Subcutaneous abdominal adipose tissue (tissue), 5 donors: ENCODE measurements around the gene PGM2L1.
A peak's percentile ranks its signal among the peaks of the same experiment; 100 is the strongest.

Source experiments
- H3K27ac ChIP-seq: one replicate; pipeline ENCODE4 v1.7.0; 2013; ENCODE audit warnings: low read depth, mild to moderate bottlenecking, inconsistent platforms, low read length, moderate library complexity
- H3K27me3 ChIP-seq, 5 donors: one replicate each; pipeline ENCODE4 v1.7.0; 2013; ENCODE audit warnings: low read length in 5 of 5, inconsistent platforms in 1 of 5; ENCODE audit not compliant: control insufficient read depth in 5 of 5, insufficient read depth in 4 of 5
- H3K36me3 ChIP-seq, 5 donors: one replicate each; pipeline ENCODE4 v1.7.0; 2013; ENCODE audit warnings: low read length in 5 of 5; ENCODE audit not compliant: control insufficient read depth in 5 of 5, insufficient read depth in 5 of 5
- H3K4me1 ChIP-seq, 5 donors: one replicate each; pipeline ENCODE4 v1.7.0; 2013; ENCODE audit warnings: low read length in 5 of 5, mild to moderate bottlenecking in 3 of 5, moderate library complexity in 1 of 5; ENCODE audit not compliant: control insufficient read depth in 5 of 5, insufficient read depth in 5 of 5
- H3K4me3 ChIP-seq, 5 donors: one replicate each; pipeline ENCODE4 v1.7.0; 2013; ENCODE audit warnings: low read length in 5 of 5, low read depth in 1 of 5
- H3K9ac ChIP-seq, 5 donors: one replicate each; pipeline ENCODE4 v1.7.0; 2013; ENCODE audit warnings: low read length in 5 of 5, mild to moderate bottlenecking in 4 of 5, moderate library complexity in 3 of 5
- H3K9me3 ChIP-seq, 5 donors: one replicate each; pipeline ENCODE4 v1.7.0; 2013; ENCODE audit warnings: low read length in 5 of 5; ENCODE audit not compliant: control insufficient read depth in 5 of 5
- donor health status: healthy.
- donor health status: healthy.
- donor health status: healthy.
- donor health status: healthy.
- donor health status: healthy.

The PGM2L1 gene

DNA sequence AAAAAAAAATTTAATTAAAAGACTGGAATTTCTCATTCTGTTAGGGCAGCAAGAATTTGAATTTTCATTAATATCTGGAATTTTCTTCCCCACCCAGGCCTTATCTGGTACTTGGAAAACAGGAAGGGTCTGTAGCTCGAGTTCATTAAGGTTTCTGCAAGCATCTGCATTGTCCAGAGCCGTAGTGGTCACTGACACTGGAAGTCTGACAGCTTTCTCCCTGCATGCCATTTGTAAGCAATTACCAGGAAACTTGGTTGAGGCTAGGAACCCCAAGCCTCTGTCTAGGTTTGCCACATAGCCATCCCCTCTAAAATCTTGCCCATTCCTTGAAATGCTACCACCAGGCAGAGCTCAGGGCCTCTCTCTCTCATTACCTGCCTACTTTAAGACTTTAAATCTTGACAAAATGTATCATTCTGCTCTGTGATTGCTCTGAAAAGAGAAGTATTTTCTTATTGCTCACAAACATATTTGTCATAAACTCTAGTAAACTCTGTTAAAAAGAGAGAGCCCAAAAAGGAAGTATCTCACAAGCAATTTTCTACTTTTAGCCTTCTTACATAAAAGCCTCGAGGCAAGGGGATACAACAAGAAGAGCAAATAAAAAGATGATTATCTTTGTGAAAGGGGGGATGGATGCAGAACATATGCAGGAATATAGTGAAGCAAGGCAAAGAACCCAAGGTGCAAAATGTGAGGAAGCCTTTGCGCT, 5.5 kb upstream of the PGM2L1 start:
- Histone ChIP-seq H3K4me1 (peaks cover 0 to 8% (median 0%) of the 10 kb centered on the region in 5 donors), H3K27ac (no peak overlapping the region), H3K9ac (no peak overlapping the region), H3K4me3 (no peak overlapping the region), H3K36me3 (no peaks in the 10 kb centered on the region), H3K9me3 (no peaks in the 10 kb centered on the region), H3K27me3 (no peaks in the 10 kb centered on the region)

DNA sequence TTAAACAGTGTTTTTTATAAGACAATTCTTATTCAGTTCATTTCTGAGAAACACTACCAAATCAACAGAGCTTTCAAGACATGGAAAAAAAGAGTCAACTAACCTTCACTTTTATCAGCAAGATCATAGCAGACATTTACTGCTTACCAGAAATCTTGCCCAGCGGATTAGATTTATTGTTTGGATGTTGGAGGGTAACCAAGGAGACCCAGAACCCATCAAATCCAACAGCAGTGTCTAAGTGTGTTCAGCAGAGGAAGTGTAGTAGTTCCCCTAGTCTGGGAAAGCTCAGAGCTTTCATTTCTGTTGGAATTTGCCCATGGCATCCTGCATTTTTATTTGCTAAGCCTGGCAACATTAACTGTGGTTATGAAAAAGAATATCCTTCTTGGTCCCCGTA, 2.4 kb upstream of the PGM2L1 start:
- H3K27me3 ChIP-seq = no peaks in the 10 kb centered on the region
- no peak overlapping the region for H3K4me3 ChIP-seq
- peaks cover 0 to 17% (median 8%) of the 10 kb centered on the region in 5 donors for H3K4me1 ChIP-seq
- H3K27ac ChIP-seq = no peak overlapping the region
- no peaks in the 10 kb centered on the region for H3K36me3 ChIP-seq
- no peak overlapping the region for H3K9ac ChIP-seq
- H3K9me3 ChIP-seq = no peaks in the 10 kb centered on the region

DNA sequence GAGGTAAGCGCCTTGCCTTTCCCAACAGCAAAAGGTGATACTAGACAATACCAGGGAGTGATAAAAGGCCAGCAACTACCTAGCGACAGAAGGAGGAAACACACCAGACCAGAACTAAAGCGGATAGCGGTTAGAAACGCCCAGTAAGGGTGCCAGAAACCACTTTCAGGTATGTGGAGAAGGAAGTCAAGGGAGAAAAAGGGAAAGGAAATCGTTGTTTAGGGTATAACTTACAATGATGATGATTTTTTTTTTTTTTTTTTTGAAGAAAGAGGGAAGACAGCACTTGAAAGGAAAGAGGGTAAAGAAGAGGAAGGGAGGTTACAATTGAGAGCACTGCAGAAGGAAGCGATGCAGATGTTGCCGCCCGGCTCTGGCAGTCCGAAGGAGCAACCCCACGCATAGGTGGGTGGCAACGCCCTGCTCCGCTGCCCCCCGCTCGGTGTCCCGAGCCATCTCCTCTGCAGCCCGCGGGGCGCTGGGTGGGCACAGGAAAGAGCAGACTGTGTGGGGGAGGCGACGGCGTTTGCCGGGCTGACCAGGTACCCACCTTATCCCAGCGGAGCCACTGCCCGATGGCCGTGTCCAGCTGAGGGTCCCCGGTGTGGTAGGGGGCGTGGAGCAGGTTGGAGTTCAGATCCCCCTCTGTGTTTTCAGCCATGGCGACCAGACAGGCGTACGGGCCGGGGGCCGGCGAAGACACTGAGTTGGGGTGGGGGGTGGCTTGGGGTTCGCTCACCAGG, 561 bp downstream of the PGM2L1 start:
- H3K36me3 ChIP-seq = no peaks in the 10 kb centered on the region
- H3K27me3 ChIP-seq = no peaks in the 10 kb centered on the region
- H3K27ac ChIP-seq = no peak overlapping the region
- H3K4me1 ChIP-seq = peaks cover 0 to 17% (median 8%) of the 10 kb centered on the region in 5 donors
- H3K9ac ChIP-seq = peak overlapping the region in 4 of 5 donors; percentile 76 to 90 (median 78)
- no peaks in the 10 kb centered on the region for H3K9me3 ChIP-seq
- H3K4me3 ChIP-seq = peak overlapping the region; percentile 66 to 94 (median 84)

DNA sequence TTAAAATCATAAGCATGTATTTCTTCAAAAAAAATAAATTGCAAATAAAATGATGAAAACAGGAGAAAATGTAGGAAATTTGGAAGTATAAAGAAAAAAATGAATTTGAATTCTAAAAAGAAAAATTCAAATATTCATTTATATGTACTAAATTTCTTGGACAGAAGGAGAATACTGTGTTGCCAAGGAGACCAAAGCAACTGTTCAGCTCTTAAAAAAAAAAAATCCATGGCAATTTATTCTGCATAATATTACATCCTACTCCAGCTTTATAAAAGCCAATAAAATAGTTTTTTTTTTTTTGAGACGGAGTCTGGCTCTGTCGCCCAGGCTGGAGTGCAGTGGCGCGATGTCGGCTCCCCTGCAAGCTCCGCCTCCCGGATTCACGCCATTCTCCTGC, 6.0 kb downstream of the PGM2L1 start:
- Histone ChIP-seq H3K9me3 (no peaks in the 10 kb centered on the region), H3K9ac (no peak overlapping the region), H3K4me3 (no peak overlapping the region), H3K27me3 (no peaks in the 10 kb centered on the region), H3K36me3 (no peaks in the 10 kb centered on the region), H3K27ac (no peak overlapping the region), H3K4me1 (peaks cover 0 to under 1% (median 0%) of the 10 kb centered on the region in 5 donors)

DNA sequence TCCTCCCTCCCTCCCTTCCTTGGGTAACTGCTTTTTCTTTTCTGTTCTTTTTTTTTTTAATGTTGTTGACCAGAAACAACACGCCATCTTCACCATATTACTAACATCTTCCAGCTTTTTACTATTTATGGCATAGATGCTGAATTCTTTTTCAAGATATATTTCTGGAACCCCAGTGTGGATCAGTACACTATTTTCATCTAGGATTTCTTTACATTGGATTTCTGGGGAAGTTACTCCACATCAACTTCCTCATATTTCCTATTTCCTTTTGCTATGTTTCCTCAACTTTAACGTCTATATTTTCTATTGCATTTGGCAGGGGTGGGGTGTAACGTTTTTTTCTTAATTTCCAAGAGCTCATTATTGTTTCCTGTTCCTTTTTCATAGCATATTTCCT, 7.0 kb downstream of the PGM2L1 start:
- no peak overlapping the region for H3K27ac ChIP-seq
- H3K4me1 ChIP-seq = no peaks in the 10 kb centered on the region
- no peaks in the 10 kb centered on the region for H3K36me3 ChIP-seq

DNA sequence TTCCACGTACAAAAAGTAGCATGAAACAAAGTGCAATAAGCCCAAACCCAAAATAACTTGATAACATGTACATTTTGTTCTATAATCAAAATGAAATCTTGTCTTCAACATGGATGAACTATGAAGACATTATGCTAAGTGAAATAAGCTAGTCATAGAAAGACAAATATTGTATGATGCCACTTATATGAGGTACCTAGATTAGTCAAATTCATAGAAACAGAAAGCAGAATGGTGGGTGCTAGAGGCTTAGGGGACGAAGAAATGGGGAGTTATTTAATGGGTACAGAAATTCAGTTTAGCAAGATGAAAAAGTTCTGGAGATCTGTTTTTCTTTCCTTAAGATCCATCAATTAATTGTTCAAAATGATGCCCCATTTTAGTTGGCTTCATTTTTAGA, 7.5 kb downstream of the PGM2L1 start:
- no peak overlapping the region for H3K9ac ChIP-seq
- no peak overlapping the region for H3K27ac ChIP-seq
- no peaks in the 10 kb centered on the region for H3K27me3 ChIP-seq
- H3K4me1 ChIP-seq = no peaks in the 10 kb centered on the region
- no peak overlapping the region for H3K4me3 ChIP-seq
- no peaks in the 10 kb centered on the region for H3K9me3 ChIP-seq
- H3K36me3 ChIP-seq = no peaks in the 10 kb centered on the region

More for the DNA sequence above, 7.0 kb downstream of the PGM2L1 start:
- no peak overlapping the region for H3K4me3 ChIP-seq
- no peak overlapping the region for H3K9ac ChIP-seq
- H3K27me3 ChIP-seq = no peaks in the 10 kb centered on the region
- no peaks in the 10 kb centered on the region for H3K9me3 ChIP-seq

DNA sequence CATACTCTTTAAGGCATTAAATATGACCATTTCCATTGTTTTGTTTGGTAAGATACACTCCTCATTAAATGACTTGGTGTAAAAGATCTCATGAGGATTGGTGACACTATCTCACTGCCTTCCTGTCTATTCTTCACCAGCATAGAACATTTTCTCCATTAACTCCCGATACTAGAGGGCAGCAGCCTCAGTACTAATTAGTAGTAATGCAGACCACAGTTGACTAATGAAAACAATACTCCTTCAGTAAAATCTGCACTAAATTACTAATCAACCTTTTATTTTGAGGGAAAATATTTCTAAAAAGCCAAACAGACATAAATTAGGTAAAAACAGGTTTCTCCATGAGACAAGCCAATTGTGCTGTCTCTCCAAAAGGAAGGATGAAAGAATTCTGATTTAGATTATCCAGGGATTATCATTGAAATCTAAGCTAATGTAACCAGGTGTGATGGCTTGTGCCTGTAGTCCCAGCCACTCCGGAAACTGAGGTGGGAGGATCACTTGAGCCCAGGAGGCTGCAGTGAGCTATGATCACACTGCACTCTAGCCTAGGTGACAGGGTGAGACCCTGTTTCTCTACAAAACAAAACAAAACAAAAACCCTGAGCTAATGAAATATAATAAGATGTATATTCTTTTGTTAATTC, 9.4 kb downstream of the PGM2L1 start:
- no peaks in the 10 kb centered on the region for H3K27me3 ChIP-seq
- H3K9ac ChIP-seq = no peak overlapping the region
- no peak overlapping the region for H3K4me3 ChIP-seq
- H3K9me3 ChIP-seq = no peaks in the 10 kb centered on the region
- no peak overlapping the region for H3K27ac ChIP-seq
- no peaks in the 10 kb centered on the region for H3K36me3 ChIP-seq
- H3K4me1 ChIP-seq = no peaks in the 10 kb centered on the region

DNA sequence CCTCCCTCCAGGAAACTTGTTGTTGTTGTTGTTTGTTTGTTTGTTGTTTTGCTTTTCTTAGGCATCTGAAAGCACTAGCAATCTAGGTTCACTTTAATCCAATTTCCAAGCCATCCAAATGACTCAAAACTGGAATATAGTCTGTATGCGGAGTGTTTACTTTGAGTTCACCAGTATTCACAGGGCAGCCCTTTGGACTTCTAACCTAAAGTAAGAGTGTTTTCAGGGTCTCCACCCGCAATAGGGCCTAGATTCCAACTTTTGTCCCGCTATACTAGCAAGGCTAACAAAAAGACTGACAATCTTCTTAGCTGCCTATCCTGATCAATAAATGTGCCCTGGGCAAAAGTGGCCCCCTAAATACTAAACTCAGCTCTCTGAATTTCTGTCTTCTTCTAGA, 13.6 kb downstream of the PGM2L1 start:
- Histone ChIP-seq H3K9ac (no peak overlapping the region), H3K36me3 (no peaks in the 10 kb centered on the region), H3K9me3 (no peaks in the 10 kb centered on the region), H3K27me3 (no peaks in the 10 kb centered on the region), H3K4me3 (no peak overlapping the region), H3K27ac (no peak overlapping the region), H3K4me1 (no peaks in the 10 kb centered on the region)

DNA sequence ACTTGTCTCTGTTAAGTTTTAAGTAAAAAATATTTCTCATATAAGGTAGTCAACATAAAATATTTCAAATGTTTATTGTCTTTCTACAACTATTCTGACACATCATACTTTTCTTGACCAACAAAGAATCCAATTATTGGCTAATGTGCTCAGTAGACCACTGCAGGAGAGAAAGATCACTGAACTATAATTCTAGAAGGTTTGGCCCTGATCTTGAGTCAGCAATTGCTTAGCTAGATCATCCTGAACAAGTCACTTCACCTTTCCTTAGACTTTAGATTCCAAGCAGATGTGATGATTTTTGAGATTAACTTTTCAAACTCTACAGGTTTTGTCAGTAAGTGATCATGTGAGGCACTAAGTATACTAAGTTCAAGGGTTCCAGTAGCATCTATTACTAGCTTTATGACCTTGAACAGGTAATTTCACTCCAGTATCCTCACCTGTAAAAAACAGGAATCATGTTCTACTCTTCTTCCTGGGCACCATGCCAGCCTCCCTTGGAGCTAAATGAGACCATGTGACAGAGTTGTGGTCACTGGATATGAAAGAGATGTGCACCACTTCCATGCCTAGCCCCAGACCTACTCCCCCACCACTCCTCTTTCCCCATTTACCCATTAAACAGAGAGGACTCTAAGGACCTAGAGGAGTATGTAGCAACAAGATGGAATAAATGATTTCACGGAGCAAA, 17.3 kb downstream of the PGM2L1 start:
- Histone ChIP-seq H3K27ac (no peak overlapping the region), H3K4me3 (no peak overlapping the region), H3K36me3 (no peaks in the 10 kb centered on the region), H3K27me3 (no peaks in the 10 kb centered on the region), H3K9ac (no peak overlapping the region), H3K4me1 (no peaks in the 10 kb centered on the region), H3K9me3 (no peaks in the 10 kb centered on the region)
